Hematopoietic multipotent progenitor cell (in vitro differentiated cells): ENCODE measurements around the gene FXYD4. TPM values are rescaled to one million over a fixed set of nuclear protein-coding genes. Genes with fewer than 3 reads are reported as not detected.
"Not testable (repeated sequence)": the region's sequence is repeated elsewhere in the genome, so short reads cannot be mapped to it uniquely, and the experiment has no call there.

Experiments used
- DNase-seq, 3 donors: peaks; one replicate each; pipeline ENCODE4 v3.0.0-alpha.2; 2011 to 2015; ENCODE audit warnings: low read depth in 2 of 3, low spot score in 2 of 3
- total RNA-seq: library from RNA; depleted of rRNA; stranded (reverse); fragments of >200 nt; gene quantifications from one replicate; pipeline ENCODE4 v1.2.3, GENCODE V29; 2012

FXYD4 gene
- not detected for total RNA-seq

- no peak for DNase-seq
Observed at GRCh38 chr10:43371418-43371817, at the start of gene FXYD4. FXYD4 (plus strand) TSS chr10:43371636; CDS start chr10:43373747, 2,111 bp downstream.

GRCh38 chr10:43322331-43322730, 49.1 kb upstream of the FXYD4 start:
- DNase-seq = no peak

- DNase-seq = peak; percentile 57 to 92 (median 89)
Observed at GRCh38 chr10:43322769-43323168, 48.7 kb upstream of the FXYD4 start.

GRCh38 chr10:43323245-43323644, 48.2 kb upstream of the FXYD4 start:
- DNase-seq = no peak

- DNase-seq = no peak
Observed at GRCh38 chr10:43324876-43325275, 46.6 kb upstream of the FXYD4 start.

- no peak for DNase-seq
Observed at GRCh38 chr10:43327171-43327570, 44.3 kb upstream of the FXYD4 start.

GRCh38 chr10:43327986-43328385, 43.5 kb upstream of the FXYD4 start:
- no peak for DNase-seq

GRCh38 chr10:43328810-43329209, 42.6 kb upstream of the FXYD4 start:
- not testable (repeated sequence) for DNase-seq

- not testable (repeated sequence) for DNase-seq
Observed at GRCh38 chr10:43329246-43329885, 42.1 kb upstream of the FXYD4 start.

GRCh38 chr10:43330049-43330823, 41.2 kb upstream of the FXYD4 start:
- not testable (repeated sequence) for DNase-seq

GRCh38 chr10:43330824-43331127, 40.7 kb upstream of the FXYD4 start:
- not testable (repeated sequence) for DNase-seq

- DNase-seq = no peak
Observed at GRCh38 chr10:43333653-43334052, 37.8 kb upstream of the FXYD4 start.

- DNase-seq = no peak
Observed at GRCh38 chr10:43336061-43336460, 35.4 kb upstream of the FXYD4 start.

- no peak for DNase-seq
Observed at GRCh38 chr10:43336641-43337318, 34.7 kb upstream of the FXYD4 start.

- DNase-seq = not testable (repeated sequence)
Observed at GRCh38 chr10:43337536-43337935, 33.9 kb upstream of the FXYD4 start.

GRCh38 chr10:43338117-43338516, 33.3 kb upstream of the FXYD4 start:
- DNase-seq = no peak

GRCh38 chr10:43339136-43339535, 32.3 kb upstream of the FXYD4 start:
- no peak for DNase-seq

GRCh38 chr10:43340101-43340500, 31.3 kb upstream of the FXYD4 start:
- no peak for DNase-seq

GRCh38 chr10:43340619-43341018, 30.8 kb upstream of the FXYD4 start:
- no peak for DNase-seq

GRCh38 chr10:43341450-43341849, 30.0 kb upstream of the FXYD4 start:
- DNase-seq = no peak

- no peak for DNase-seq
Observed at GRCh38 chr10:43342279-43343125, 28.9 kb upstream of the FXYD4 start.
